HG03139 (cell line): Measurements from ENCODE around the gene PLEKHO2.
A peak's percentile ranks its signal among the peaks of the same experiment; 100 is the strongest.
"Not testable (repeated sequence)": the region's sequence is repeated elsewhere in the genome, so short reads cannot be mapped to it uniquely, and the experiment has no call there.

Experiments used
- ATAC-seq: cut with Tn5 transposase; IDR thresholded peaks from one replicate; pipeline ENCODE4 v1.9.1; 2021; ENCODE audit not compliant: unreplicated experiment

The PLEKHO2 gene, protein sequence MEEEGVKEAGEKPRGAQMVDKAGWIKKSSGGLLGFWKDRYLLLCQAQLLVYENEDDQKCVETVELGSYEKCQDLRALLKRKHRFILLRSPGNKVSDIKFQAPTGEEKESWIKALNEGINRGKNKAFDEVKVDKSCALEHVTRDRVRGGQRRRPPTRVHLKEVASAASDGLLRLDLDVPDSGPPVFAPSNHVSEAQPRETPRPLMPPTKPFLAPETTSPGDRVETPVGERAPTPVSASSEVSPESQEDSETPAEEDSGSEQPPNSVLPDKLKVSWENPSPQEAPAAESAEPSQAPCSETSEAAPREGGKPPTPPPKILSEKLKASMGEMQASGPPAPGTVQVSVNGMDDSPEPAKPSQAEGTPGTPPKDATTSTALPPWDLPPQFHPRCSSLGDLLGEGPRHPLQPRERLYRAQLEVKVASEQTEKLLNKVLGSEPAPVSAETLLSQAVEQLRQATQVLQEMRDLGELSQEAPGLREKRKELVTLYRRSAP

DNA sequence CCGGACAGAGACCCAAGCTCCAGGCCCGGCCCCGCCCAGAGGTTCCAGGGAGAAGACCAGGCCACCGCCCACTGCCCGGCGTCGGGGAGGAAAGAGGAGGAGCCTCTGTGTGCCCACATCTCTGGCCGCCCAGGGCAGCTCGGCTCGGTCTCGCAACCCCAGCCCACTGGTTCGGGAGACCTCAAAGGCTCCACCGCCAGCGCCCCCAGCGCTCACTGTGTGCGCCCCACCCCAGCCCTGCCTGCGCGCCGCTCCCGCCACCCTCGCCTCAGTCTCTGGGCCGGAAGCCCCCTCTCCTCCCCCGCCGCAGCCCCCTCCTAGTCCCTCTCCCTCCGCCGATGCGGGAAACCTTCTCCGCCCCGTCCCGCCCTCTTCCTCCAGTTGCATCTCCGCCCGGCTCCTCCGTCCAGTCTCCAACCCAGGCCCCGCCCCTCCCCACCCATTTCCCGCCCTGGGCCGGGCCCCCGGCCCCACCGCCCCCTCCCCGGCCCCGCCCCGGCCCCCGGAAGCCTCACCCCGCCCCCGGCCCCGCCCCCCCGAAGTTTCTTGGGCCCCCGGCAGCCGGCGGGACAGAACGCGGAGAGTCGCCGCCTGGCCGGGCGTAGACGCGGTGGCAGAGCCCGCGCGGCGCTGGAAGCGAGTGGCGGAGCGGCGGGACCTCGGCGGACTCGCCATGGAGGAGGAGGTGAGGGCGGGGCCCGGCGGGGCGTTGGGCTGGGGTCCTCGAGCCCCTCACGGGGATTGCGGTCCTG is at the start of gene PLEKHO2:
Gene PLEKHO2 (plus strand): TSS at position 572 of the 752 bp plus-strand sequence. CDS start 102 bp downstream, at position 674.
- peak; percentile 51 for ATAC-seq

DNA sequence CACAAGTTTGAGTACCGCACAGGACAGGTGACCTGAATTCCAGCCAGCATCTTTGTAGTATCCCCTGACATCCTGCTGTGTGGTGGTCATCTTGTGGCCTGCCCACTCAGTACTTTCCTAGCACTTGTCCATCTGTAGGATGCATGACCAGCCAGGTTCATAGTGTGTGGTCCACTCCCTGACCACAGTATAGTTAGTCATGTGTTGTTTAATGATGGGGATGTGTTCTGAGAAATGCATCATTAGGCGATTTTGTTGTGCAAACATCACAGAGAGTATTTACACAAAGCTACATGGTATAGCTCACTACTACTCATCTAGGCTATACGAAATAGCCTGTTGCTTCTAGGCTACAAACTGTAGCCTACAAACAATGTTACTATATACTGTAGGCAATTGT is 49.4 kb upstream of the PLEKHO2 start:
- ATAC-seq = no peak

GRCh38 chr15:64795299-64795698 is 46.4 kb upstream of the PLEKHO2 start:
- not testable (repeated sequence) for ATAC-seq

DNA sequence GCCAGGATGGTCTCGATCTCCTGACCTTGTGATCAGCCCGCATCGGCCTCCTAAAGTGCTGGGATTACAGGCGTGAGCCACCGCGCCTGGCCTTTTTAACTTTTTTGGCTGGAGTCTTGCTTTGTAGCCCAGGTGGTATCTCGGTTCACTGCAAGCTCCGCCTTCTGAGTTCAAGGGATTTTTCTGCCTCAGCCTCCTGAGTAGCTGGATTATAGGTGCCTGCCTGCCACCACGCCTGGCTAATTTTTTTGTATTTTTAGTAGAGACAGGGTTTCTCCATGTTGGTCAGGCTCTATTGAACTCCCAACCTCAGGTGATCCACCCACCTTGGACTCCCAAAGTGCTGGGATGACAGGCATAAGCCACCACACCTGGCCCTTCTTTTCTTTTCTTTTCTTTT is 45.8 kb upstream of the PLEKHO2 start:
- not testable (repeated sequence) for ATAC-seq

DNA sequence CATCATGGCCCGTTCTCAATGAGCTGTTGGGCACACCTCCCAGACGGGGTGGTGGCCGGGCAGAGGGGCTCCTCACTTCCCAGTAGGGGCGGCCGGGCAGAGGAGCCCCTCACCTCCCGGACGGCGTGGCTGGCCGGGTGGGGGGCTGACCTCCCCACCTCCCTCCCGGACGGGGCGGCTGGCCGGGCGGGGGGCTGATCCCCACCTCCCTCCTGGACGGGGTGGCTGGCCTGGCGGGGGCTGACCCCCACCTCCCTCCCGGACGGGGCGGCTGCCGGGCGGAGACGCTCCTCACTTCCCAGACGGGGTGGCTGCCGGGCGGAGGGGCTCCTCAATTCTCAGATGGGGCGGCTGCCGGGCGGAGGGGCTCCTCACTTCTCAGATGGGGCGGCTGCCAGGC is 42.8 kb upstream of the PLEKHO2 start:
- ATAC-seq = not testable (repeated sequence)

- no peak for ATAC-seq
Observed at GRCh38 chr15:64800476-64800875, 41.2 kb upstream of the PLEKHO2 start.

GRCh38 chr15:64803526-64803925 is 38.2 kb upstream of the PLEKHO2 start:
- ATAC-seq = no peak

- no peak for ATAC-seq
Observed at GRCh38 chr15:64804619-64805018, 37.1 kb upstream of the PLEKHO2 start.

- ATAC-seq = no peak
Observed at GRCh38 chr15:64806509-64806908, 35.2 kb upstream of the PLEKHO2 start.

DNA sequence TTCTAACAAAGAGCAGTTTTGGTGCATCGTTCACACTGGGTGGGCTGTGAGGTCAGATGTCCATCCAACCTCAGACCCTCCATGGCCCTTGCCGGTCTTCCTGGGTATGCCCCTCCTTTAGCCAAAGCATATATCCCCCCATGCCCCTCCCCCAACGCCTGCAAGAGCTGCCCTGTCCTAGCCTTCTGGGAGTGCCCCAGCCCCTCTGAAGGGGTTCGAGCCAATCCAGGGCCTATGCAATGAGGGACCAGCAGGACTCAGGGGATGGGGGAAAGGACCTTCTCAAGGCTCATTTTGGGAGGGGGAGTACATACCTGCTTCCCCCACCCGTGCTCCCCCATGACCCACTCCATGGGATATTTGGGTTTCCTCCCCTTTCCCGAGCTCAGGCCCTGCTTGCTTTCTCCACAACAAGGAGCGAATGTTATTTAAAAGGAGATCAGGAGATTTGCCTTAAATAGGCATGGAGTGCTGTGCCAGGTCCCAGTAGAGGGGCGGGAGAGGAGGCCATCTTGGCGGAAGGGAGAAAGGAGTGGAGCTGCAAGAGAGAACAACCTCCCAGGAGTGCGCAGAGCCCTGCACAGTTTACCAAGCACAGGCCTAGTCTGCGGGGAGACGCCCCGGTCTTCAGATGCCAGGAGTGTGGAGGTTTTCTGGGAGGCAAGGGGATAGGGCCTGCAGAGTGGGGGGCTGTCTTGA is 34.5 kb upstream of the PLEKHO2 start:
- no peak for ATAC-seq

DNA sequence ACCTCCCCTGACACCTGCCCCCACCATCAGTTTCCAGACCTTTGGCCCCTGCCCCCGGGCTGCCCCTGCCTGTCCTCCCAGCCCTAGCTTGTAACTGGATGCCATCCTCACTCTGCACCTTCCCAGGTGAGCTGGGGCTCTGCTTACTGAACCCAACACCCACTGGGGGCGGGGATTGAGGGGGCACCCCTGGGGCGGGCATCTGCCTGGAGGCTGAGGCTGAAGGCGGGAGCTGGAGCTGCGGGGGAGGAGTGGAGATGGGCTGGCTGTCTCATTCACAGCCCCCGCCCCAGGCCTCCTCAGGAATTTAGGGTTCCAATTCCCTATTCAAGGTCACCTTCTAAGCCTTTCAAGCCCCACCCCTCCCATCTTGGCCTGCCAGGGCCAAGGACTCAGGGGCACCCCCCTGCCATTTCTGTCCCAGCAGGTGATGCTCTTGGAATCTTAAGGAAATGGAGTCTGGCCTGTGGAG is 33.9 kb upstream of the PLEKHO2 start:
- ATAC-seq = no peak

GRCh38 chr15:64808785-64809453 is 32.8 kb upstream of the PLEKHO2 start:
- no peak for ATAC-seq

GRCh38 chr15:64809649-64810496 is 31.8 kb upstream of the PLEKHO2 start:
- no peak for ATAC-seq

GRCh38 chr15:64810497-64811326 is 31.0 kb upstream of the PLEKHO2 start:
- no peak for ATAC-seq

DNA sequence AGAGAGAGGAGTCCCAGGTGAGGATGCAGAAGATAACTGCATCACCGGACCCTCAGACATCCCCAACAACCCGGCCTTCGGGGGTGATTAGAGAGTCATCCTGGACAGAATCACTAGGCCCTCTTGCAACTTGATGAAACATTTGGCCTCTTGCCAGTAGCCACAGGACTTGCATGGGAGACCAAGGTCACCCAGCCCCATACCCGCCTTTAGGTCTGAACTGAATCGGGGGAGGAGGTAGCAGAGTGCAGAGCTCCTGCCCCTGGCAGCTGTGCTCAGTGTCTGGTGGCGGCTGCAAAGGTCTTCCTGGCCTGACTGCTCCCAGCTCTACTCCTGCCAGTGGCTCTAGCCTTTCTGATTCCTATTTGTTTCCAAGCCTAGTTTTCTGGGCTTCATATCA is 28.6 kb upstream of the PLEKHO2 start:
- ATAC-seq = no peak

GRCh38 chr15:64814283-64814682 is 27.4 kb upstream of the PLEKHO2 start:
- ATAC-seq = not testable (repeated sequence)

GRCh38 chr15:64814965-64815364 is 26.8 kb upstream of the PLEKHO2 start:
- not testable (repeated sequence) for ATAC-seq

- no peak for ATAC-seq
Observed at GRCh38 chr15:64816452-64816851, 25.3 kb upstream of the PLEKHO2 start.

GRCh38 chr15:64824929-64825430 is 16.7 kb upstream of the PLEKHO2 start:
- ATAC-seq = no peak
